HG02885 (cell line): ENCODE results near the gene CXCL9.
"Not testable (repeated sequence)": the region's sequence is repeated elsewhere in the genome, so short reads cannot be mapped to it uniquely, and the experiment has no call there.

Experiments
- ATAC-seq: cut with Tn5 transposase; IDR thresholded peaks from one replicate; pipeline ENCODE4 v1.9.1; 2021; ENCODE audit warnings: mild to moderate bottlenecking; ENCODE audit not compliant: unreplicated experiment, poor library complexity

The CXCL9 gene

DNA sequence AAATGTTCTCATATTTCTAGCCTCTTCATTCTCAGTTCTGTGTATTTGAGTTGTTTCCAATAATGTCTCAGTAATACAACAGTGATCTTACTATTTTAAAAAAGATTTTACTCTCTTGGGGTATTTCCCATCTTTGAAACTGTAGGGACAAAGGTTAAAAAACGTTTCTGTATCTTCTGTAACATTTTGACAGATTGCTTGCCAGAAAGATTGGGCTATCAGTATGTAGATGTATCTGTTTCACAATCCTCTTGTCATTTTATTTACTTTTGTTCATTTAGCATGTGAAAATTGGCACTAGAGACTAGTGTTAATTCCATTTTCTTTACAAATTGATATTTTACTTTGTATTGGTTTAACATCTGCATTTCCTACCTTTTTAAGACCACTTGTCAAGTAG, 6.2 kb upstream of the CXCL9 start:
- no peak for ATAC-seq

DNA sequence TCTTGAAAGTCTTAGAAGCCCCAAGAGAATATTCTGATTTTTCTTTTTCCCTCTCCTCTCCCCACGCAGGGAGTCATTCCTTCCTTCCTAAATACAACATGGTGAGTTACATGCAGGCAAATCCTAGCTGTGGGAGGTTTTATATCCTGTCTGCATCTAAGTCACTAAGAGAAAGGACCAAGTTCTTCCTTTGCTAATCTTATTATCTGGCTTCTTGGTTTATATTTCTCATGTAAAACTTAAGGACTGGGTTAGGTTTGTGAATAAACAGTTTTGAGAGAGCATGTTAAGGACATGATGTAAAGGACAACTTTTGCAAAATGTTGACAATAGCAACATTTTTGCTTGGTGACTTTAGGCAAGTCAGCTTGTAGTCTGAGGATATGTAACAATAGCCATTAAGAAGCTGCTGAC, 5.1 kb upstream of the CXCL9 start:
- peak; percentile 1 for ATAC-seq

DNA sequence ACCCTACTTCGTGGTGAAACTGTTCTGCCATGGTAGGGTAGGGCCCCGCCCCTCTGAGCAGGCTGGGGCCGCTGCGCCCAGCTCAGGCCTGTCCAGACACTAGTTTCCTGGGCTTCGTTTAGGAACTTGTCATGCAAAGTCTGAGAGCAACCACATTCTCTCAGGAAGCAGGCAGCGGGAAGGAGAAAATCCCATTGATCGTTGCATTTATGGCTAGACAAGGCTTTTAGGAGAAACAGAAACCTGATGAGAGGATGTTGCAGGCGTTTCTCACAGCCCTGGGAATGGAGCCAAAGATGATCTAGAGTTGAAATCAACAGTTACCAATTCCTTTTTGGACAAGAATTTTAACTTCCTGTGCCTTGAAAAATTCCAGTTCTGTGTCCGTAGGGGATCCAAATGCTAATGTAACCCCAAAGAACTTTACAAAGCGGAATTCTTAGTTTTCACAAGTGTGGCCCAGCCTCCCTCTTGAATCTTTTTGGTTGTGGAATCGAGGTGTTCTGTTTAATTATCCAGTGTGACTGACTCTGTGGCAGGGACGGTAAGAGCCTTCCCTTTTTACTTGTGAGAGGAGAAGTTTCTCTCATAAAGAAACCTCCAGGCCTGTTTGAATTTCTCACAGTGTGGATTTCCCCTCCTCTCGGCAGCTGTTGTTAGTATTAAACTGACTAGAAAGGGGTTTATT, 4.5 kb upstream of the CXCL9 start:
- ATAC-seq: peak; percentile 49

DNA sequence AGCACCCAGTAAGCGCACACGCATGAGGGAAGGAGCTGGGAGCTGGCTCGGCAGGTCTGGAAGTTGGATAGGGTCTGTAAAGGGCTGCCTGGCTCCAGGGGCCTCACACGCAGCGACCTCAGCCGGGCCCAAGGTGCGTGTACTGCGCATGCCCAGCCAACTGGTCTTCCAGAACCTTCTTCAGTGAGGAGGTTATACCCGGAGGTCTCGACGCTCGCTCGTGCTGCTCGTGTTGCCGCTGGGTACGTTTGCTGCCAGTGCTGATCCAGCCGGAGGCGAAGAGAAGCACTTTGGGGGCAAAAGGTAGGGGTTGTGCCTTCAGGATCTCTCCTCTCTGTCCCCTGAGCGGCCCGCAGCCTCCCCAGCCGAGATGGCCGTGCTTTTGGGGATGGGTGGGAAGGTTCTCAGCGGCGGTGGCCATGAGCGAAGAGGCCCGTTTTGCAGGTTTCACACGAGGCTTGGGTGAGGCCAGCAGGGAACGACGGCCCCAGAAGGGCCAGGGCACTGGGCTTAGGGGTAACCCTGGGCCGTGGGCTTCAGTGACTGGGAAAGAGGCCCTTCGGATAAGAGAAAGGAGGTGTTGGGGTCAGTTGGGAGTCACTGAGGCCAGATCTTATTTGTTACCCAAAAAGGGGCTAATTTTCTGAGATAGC, 3.8 kb upstream of the CXCL9 start:
- ATAC-seq: no peak

DNA sequence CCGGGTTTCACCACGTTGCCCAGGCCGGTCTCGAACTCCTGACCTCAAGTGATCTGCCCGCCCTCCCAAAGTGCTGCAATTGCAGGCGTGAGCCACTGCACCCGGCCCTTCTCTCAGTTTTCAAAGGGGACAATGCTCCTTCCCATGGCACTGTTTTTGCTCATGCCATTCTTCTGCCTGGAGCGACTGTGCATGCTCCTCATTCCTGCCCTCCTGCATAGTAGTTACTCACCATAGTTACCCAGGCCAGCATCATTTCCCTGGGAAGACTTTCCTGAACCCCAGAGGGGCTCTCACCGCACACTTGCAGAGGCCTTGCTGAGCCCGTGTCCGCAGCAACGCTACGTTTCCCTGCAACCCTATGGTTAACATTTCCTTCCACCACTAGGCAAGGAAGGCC, 3.3 kb upstream of the CXCL9 start:
- ATAC-seq: no peak

DNA sequence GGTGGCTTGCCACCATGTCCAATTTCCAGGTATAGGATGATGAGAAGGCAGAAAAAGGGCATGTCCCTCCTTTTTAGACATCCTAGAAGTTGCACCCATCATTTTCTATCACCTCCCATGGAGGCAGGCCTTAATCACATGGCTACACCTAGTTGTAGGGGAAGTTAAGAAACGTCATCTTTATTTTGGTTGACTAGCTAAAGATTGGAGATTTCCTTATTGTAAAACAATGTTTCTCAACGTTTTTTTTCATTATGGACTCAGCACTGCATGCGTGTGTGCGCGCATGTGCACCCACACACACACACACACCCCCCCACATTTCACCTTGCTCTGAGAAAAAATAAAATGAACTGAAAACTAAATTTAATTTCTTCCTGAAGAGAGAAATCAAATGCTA, 2.0 kb upstream of the CXCL9 start:
- ATAC-seq: no peak

DNA sequence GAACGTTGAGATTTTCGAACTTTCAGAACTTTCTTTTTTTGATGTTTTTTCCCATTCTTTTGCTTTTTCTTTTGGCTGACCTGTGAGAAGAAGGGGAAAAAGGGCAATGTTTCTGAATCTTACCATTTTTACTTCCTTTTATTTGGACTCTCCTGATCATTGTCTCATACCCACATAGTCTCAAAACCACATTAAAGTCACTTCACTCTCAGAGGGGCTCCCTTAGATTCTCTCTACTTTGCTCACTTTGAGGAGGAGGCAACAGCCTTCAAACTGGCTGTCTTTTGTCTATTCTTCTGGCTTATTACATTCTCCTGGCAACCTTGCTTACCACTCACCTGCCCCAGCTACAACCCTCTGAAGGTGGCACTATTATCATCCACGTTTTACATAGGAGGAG, 3.7 kb downstream of the CXCL9 start:
- no peak for ATAC-seq

DNA sequence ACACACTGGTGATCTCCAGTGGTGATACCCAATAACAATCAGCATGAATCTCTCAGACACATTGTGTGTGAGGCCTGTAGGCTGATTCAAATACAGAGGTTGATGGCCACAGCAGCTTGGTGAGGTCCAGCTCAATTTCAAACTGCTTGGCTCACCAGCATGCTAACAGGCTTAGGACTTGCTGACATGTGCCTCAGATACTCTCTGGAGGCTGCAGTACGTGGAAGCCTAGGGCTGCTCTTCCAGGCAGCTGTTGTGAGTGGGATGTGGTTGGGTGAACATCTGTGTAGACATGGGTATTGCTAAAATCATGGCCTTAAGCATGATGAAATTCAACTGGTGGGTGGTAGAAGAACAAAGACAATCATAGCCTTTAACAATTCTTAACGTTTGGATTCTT, 4.3 kb downstream of the CXCL9 start:
- no peak for ATAC-seq

DNA sequence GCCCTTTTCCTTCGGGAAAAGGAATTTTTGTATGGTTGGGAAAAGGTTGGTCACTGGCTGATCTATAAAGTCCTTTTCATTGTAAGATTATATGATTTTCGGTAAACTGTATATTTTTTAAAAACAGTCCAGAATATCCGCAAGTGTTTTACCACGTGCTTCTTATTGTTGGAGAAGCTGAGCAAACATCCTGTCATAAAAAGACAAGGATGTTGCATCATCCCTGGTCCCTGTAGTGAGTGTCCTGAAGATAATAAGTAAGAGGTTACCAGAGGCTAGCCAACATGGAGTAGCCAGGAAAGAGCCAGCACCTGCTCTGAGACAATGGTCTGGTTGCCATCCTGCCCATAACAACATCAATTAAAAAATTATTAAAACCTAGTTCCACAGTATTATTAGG, 5.1 kb downstream of the CXCL9 start:
- ATAC-seq: no peak

DNA sequence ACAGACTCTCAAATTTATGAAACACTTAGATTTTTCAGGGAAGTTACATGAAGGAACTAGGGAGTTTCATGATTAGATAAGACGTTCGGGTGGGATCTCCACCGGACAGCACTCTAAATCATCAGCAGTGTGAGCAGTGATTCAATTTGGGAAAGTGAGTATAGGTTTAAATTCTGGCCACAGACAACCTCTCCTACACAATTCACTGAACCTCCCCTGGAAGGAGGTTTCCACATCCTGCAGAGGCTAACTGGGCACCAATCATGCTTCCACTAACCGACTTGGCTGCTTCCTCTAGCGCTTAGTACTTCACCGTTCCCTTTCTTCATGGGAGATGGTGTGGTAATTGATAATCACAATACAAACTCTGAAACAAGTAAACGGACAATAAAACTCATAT, 5.6 kb downstream of the CXCL9 start:
- ATAC-seq: no peak

DNA sequence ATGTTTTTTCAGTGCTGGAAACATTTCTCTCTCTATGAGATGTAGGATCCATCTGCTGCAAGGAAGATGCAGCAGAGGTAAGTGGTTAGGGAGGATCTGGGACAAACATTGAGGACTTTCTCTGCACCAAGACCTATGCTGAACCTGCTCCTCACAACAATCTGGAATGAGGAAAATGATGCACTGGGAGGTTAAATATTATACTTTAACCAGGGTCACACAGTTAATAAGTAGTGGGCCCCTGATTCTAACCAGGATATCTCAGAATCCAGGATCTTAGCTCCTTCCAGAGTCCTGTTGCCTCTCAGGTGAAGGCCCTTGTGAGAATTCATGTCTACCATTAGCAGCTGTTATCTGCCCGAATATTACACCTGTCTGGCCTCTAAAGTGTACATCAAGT, 7.0 kb downstream of the CXCL9 start:
- ATAC-seq: no peak

DNA sequence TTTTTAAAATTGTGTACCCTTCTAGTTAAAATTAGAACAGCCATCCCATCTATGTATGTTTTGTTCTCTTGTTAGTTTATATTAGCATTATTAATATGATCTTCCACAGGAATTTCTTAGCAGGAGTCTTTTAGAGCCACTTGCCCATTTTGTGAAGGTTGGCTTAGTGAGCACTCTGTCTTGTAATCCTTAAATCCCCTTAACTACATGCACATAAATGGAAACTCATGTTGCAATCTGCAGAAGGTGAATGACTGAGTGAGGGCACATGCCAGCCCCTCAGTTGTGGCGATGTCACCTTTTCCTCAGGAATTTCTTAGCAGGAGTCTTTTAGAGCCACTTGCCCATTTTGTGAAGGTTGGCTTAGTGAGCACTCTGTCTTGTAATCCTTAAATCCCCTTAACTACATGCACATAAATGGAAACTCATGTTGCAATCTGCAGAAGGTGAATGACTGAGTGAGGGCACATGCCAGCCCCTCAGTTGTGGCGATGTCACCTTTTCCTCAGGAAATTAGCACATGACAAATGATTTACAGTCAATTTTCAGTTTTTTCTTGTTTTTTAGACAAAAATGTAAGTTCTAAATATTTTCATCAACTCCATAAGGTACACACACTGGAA, 8.7 kb downstream of the CXCL9 start:
- not testable (repeated sequence) for ATAC-seq

DNA sequence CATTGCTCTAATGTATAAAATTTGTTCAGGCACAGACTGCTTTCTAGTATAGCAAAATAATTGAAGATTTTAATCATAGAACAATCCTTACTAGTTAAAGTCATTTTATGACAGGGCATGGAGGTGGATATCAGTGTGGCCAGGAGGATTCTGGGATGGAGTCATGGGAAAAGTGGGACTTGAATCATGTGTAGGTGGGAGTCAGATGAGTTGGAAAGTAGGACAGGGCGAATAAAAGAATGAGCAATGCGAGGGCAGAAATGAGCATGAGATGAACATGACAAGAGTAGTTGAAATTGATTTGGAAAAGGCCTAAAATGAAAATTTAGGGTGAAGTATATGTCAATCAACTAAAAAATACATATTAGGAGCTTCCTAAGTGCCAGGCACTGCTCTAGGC, 9.4 kb downstream of the CXCL9 start:
- ATAC-seq: no peak

DNA sequence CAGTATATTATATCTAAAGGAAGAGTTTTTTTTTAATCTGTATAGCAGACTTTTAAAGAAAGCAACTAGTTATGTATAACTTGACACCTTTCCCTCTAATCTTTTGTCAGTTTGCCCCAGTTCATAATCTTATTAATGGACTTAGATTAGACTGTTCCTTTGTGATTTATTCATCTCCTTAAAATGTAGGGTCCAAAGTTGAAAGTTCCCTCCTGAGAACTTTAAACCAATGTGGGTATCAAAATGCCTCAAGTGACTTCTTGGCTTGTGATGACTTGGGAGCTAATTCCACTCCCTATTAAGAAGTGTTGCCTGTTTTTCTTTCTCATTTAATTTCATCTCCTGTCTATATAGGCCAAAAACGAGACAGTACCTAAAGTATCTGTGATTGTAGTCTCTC, 10.2 kb downstream of the CXCL9 start:
- ATAC-seq: no peak

DNA sequence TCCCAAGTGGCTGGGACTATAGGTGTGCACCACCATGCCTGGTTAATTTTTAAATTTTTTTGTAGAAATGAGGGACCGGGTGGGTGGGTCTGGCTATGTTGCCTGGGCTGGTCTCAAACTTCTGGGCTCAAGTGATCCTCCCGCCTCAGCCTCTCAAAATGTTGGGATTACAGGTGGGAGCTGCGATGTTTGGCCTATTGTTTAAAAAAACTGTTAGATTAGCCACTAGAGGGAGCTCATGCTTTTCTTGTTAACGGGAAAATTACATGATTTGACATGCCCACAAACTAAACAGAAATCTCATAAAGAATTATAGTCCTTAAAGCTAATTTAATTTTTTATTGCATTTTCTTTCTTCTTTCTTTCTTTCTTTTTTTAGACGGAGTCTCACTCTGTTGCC, 11.6 kb downstream of the CXCL9 start:
- ATAC-seq: no peak

DNA sequence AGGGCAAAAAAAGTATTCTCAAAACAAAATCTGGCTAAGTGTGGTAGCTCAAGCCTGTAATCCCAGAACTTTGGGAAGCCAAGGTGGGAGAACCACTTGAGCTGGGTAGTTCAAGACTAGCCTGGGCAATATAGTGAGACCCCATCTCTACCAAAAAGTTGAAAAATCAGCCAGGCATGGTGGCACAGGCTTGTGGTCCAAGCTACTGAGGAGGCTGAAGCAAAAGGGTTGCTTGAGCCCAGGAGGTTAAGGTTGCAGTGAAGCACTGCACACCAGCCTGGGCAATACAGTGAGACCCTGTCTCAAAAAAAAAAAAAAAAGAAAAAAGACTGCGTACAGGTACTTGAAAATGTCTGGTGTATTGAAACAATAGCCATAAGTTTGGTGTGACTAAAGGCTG, 14.8 kb downstream of the CXCL9 start:
- no peak for ATAC-seq

DNA sequence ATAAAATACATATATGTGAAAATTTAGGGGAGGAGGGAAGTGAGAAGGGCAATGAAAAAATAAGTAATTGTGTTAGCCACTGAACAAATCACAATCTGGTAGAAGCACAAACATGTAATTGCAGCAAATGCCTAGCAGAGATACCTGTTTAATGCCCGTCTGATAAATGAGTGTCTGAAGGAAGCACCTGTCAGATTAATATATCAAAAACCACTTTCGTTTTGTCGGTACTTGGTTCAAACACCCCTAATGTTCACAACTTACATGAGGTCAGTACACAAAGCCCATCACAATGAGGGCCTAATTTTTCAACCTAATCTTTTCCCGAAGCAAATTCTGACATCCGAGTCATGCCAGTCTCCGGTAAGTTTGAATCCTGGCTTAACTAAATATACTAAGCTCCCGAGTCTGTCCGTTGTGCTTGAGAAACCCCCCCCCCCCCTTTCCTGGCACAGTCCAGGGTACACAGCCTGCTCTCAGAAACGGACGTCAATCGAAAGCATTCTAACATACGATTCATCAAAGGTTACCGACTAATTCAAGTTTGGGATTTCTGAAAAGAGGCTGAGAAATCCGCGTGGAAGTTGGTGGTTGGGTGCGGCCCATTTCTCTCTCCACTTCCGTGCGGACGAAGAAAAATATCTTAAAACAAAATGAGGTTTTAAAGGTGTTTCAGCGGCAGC, 17.3 kb downstream of the CXCL9 start:
- no peak for ATAC-seq

DNA sequence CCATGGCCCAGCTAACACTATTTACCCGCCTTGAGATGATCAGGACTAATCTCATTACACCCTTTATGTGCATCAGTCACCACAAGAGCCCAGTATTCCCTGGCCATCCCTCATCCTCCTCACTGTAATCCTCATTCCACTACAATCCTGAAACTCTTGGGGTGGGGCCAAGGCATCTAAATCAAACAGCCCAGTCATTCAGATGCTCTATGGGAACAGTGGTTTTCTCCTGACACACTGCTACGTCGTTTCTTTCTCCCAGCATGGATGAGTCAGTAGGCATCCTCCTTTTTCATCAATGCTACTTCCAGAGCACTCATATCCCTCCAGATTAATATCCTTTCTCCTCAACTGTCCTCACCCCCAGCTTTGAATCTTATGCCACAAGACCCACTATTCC, 22.2 kb downstream of the CXCL9 start:
- ATAC-seq: no peak

DNA sequence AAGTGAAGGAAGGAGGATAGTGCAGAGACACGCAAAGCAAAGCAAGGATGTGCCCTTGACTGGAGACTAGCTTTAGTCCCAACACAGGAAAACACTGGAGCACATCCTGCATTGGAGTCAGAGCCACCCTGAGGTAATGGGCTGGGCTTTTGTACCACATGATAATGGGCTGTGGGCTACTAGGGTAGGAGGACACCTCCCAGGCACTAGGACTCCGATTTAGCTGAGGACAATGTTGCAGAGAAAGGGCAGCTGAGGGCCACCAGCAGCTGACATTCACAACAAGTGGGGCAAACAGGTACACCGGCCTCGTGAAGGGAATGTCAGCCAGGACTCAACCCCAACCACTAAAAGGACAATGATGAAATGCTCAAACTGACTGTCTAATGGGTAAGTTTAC, 26.7 kb downstream of the CXCL9 start:
- no peak for ATAC-seq

DNA sequence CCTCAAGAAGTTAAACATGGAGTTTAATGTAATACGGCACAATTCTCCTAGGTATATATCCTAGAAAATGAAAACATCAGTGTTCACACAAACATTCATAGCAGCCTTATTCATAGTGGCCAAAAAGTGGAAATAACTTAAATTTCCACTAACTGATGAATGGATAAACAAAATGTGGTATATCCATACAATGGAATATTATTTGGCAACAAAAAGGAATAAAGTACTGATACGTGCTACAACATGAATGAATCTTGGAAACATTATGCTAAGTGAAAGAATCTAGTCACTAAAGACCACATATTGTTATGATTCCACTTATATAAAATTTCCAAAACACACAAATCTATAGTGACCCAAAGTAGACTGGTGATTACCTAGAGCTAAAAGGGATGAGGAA, 31.1 kb downstream of the CXCL9 start:
- no peak for ATAC-seq

DNA sequence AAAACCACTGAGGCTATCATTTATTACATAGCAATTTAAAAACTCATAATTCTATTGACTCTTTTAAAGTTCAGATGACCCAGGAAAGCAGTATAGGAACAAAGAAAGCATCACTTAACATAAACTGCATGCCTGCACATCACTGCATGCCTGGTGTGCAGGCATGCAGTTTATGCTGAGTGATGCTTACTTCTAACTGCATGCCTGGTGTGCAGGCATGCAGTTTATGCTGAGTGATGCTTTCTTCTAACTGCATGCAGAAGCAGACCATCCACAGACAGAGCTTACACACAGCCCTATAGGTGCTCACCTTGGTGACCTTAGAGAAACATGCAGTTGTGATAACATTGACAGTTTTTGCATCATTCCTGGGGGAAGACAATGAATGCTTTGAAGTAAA, 33.5 kb downstream of the CXCL9 start:
- ATAC-seq: no peak
